Large intestine (tissue), 3 donors: Measurements from ENCODE around the gene NTSR1. TPM values are rescaled to one million over a fixed set of nuclear protein-coding genes. Genes with fewer than 3 reads are reported as not detected.

Experiments
- DNase-seq, 2 donors: peaks; one replicate each; pipeline versions ENCODE4 v3.0.0 to v3.0.0-alpha.2; 2013
- H3K27ac ChIP-seq: one replicate; pipeline ENCODE4 v1.5.1; 2013; ENCODE audit warnings: low read length
- H3K27me3 ChIP-seq: 2 replicates; pipeline ENCODE4 v1.6.1; 2013; ENCODE audit warnings: low read length; ENCODE audit not compliant: control insufficient read depth, insufficient read depth
- H3K36me3 ChIP-seq: 2 replicates; pipeline ENCODE4 v1.6.1; 2013; ENCODE audit warnings: low read length; ENCODE audit not compliant: control insufficient read depth, insufficient read depth
- H3K4me1 ChIP-seq: one replicate; pipeline ENCODE4 v1.6.1; 2013; ENCODE audit warnings: low read length; ENCODE audit not compliant: control insufficient read depth, insufficient read depth
- H3K4me3 ChIP-seq: one replicate; pipeline ENCODE4 v1.5.1; 2013; ENCODE audit warnings: low read length
- H3K9me3 ChIP-seq: one replicate; pipeline ENCODE4 v1.6.1; 2013; ENCODE audit warnings: mild to moderate bottlenecking, low read depth, low read length, moderate library complexity; ENCODE audit not compliant: control insufficient read depth
- WGBS: methylation state at CpG from one replicate; pipeline ENCODE4 v1.1.5; 2013; ENCODE audit warnings: low lambda C conversion rate; ENCODE audit not compliant: insufficient coverage; 5-methylcytosine and 5-hydroxymethylcytosine counted together
- polyA plus RNA-seq: library from polyadenylated mRNA; unstranded; fragments of 120-200 nt; gene quantifications from one replicate; pipeline ENCODE4 v1.2.1, GENCODE V29; 2013

Gene NTSR1
- polyA plus RNA-seq, 1 donor = 1.1 TPM

DNA sequence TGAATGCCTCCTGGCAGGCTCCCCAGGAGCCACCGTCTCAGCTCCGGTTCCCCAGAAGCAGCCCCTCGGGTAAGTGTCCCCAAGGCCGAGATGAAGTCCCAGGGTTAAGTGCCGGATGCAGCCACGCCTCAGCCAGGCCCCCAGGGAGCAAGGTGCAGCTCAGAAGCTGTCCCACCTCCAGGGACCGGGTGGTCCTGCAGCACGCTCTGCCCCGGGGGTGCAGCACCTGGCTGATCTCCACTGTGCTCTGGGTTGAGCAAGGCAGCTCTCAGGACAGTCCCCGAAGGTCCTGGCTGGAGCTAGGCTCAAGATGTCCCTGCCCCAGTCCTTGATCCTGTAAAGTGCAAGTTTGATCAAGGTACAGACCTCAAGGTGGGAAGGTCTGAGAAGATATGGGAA is 15.1 kb upstream of the NTSR1 start:
- H3K27me3 ChIP-seq = peaks cover 3% of the 10 kb centered on the region
- no peaks in the 10 kb centered on the region for H3K36me3 ChIP-seq
- DNase-seq = no peak
- no peaks in the 10 kb centered on the region for H3K4me1 ChIP-seq
- WGBS = no CpG with 5 or more reads among the region's 10 CpGs
- H3K27ac ChIP-seq = no peak overlapping the region
- no peak overlapping the region for H3K4me3 ChIP-seq
- no peaks in the 10 kb centered on the region for H3K9me3 ChIP-seq

- Histone ChIP-seq H3K27ac (no peak overlapping the region), H3K36me3 (no peaks in the 10 kb centered on the region), H3K4me1 (no peaks in the 10 kb centered on the region), H3K4me3 (no peak overlapping the region), H3K9me3 (no peaks in the 10 kb centered on the region), H3K27me3 (peaks cover 3% of the 10 kb centered on the region)
- DNase-seq = no peak
- WGBS = no CpG with 5 or more reads among the region's 10 CpGs
Measured at GRCh38 chr20:62694106-62694505, 14.5 kb upstream of the NTSR1 start.

- no peaks in the 10 kb centered on the region for H3K4me1 ChIP-seq
- H3K9me3 ChIP-seq = no peaks in the 10 kb centered on the region
- peaks cover 3% of the 10 kb centered on the region for H3K27me3 ChIP-seq
- DNase-seq = no peak
- WGBS = no CpG with 5 or more reads among the region's 15 CpGs
- H3K27ac ChIP-seq = no peak overlapping the region
- H3K36me3 ChIP-seq = no peaks in the 10 kb centered on the region
- H3K4me3 ChIP-seq = no peak overlapping the region
Measured at GRCh38 chr20:62694868-62695267, 13.8 kb upstream of the NTSR1 start.

DNA sequence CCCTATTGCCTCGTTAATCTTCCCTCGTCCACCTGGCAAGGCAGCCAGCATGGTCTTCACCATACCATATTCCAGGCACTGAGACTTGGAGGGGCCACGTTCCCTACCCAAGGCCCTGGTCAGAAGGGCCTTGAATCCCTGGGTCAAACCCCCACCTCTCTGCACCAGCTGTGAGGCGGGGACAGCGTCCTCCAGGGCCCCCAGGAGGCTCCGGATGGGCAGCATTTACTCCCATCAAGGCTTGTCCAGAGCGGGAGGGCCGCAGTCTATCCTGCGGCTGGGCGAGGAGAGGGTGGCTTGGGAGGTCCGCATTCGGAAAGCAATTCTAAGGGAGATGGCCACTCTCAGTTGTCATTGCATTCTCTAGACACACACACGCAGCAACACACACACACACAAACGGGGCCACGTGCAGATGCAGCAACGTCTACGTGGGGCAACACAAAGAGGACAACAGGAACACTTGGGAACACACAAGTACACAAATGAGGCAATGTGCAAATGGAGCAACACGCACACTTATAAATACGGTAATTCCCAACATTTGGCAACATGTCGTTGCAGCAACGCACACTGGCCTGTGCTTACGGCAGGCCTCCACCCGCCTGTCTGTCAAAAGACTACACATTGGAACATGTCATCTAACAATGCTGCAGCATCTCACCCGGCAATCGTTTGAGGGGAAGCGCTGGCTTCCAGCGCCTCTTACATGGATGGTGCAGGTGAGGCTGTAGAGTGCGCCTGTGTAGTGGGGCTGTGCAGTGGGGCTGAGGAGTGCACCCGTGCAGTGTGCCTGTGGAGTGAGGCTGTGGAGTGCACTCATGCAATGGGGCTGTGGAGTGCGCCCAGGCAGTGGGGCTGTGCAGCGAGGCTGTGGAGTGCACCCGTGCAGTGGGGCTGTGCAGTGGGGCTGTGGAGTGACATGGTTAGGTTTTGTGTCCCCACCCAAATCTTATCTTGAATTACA is 12.9 kb upstream of the NTSR1 start:
- no peaks in the 10 kb centered on the region for H3K4me1 ChIP-seq
- peaks cover 3% of the 10 kb centered on the region for H3K27me3 ChIP-seq
- no peak overlapping the region for H3K27ac ChIP-seq
- no peak for DNase-seq
- H3K36me3 ChIP-seq = no peaks in the 10 kb centered on the region
- WGBS = no CpG with 5 or more reads among the region's 32 CpGs
- H3K9me3 ChIP-seq = no peaks in the 10 kb centered on the region
- no peak overlapping the region for H3K4me3 ChIP-seq

DNA sequence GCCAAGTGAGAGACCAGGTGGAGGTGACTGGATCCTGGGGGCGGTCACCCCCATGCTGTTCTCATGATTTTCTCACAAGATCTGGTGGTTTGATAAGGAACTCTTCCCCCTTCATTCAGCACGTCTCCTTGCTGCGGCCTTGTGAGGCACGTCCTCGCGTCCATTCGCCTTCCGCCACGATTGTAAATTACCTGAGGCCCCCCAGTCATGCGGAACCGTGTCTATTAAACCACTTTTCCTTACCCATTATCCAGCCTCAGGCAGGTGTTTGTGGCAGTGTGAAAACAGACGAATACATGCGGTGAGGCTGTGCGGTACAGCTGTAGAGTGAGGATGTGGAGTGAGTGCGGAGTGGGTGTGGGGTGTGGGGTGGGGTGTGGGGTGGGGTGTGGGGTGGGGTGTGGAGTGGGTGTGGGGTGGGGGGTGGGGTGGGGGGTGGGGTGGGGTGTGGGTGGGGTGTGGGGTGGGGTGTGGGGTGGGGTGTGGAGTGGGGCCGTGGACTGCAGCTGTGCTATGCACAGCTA is 12.1 kb upstream of the NTSR1 start:
- Histone ChIP-seq H3K27me3 (peaks cover 3% of the 10 kb centered on the region), H3K9me3 (no peaks in the 10 kb centered on the region), H3K27ac (no peak overlapping the region), H3K4me1 (no peaks in the 10 kb centered on the region), H3K36me3 (no peaks in the 10 kb centered on the region), H3K4me3 (no peak overlapping the region)
- no CpG with 5 or more reads among the region's 16 CpGs for WGBS
- no peak for DNase-seq

DNA sequence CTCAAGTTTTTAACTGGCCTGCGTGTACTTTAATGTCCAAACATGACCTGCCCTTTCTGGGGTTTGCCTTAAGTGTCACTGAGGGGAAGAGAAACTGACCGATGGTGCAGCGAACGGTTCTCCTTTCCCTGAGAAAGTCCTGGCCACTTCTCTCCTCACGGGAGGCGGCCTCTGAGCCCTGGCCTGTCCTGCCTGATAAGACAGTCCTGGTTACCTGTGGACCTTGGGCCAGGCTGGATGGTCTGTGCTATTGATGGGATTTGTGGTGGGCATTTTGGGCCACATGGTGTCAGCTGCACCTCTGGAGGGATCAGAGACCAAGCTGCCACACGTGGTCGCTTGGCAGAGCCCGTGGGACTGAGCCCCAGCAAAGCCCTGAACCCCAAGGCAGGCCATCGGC is 11.6 kb upstream of the NTSR1 start:
- H3K4me3 ChIP-seq = no peak overlapping the region
- no peak for DNase-seq
- H3K4me1 ChIP-seq = no peaks in the 10 kb centered on the region
- no peak overlapping the region for H3K27ac ChIP-seq
- H3K9me3 ChIP-seq = no peaks in the 10 kb centered on the region
- no peaks in the 10 kb centered on the region for H3K36me3 ChIP-seq
- WGBS = no CpG with 5 or more reads among the region's 10 CpGs
- H3K27me3 ChIP-seq = peaks cover 3% of the 10 kb centered on the region

- Histone ChIP-seq H3K9me3 (no peaks in the 10 kb centered on the region), H3K27me3 (peaks cover 3% of the 10 kb centered on the region), H3K27ac (no peak overlapping the region), H3K4me1 (no peaks in the 10 kb centered on the region), H3K36me3 (no peaks in the 10 kb centered on the region), H3K4me3 (no peak overlapping the region)
- no peak for DNase-seq
- WGBS = 100% methylated on average over 1 of the region's 11 CpGs
Measured at GRCh38 chr20:62697468-62697912, 11.1 kb upstream of the NTSR1 start.

DNA sequence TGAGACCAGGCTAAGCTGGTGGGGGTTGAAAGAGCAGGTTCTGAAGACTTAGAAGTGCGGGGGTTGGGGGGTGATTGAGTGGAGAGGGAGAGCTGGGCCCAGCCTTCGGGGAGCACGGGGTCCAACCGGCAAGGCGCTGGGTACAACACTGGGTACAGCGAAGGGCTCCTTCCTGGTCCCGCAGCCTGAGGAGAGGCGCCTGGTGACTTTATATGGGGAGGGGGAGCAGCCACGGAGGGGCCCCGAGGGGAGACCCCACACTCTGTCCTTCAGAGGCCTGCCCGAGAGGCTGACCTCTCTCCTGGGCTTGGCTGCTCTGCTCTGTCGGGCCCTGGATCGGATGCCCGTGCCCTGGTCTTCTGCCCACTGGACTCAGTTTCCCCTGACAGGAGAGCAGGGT is 10.4 kb upstream of the NTSR1 start:
- no peaks in the 10 kb centered on the region for H3K4me1 ChIP-seq

GRCh38 chr20:62699296-62699695 is 9.3 kb upstream of the NTSR1 start:
- H3K9me3 ChIP-seq = no peaks in the 10 kb centered on the region
- no peaks in the 10 kb centered on the region for H3K4me1 ChIP-seq
- peaks cover 3% of the 10 kb centered on the region for H3K27me3 ChIP-seq
- no peak overlapping the region for H3K4me3 ChIP-seq
- no CpG with 5 or more reads among the region's 19 CpGs for WGBS
- no peak for DNase-seq
- H3K27ac ChIP-seq = no peak overlapping the region
- H3K36me3 ChIP-seq = no peaks in the 10 kb centered on the region

More for the DNA sequence above, 10.4 kb upstream of the NTSR1 start:
- H3K36me3 ChIP-seq = no peaks in the 10 kb centered on the region
- H3K27me3 ChIP-seq = peaks cover 3% of the 10 kb centered on the region
- no peak overlapping the region for H3K27ac ChIP-seq
- no peak for DNase-seq
- no CpG with 5 or more reads among the region's 14 CpGs for WGBS
- H3K9me3 ChIP-seq = no peaks in the 10 kb centered on the region
- no peak overlapping the region for H3K4me3 ChIP-seq

DNA sequence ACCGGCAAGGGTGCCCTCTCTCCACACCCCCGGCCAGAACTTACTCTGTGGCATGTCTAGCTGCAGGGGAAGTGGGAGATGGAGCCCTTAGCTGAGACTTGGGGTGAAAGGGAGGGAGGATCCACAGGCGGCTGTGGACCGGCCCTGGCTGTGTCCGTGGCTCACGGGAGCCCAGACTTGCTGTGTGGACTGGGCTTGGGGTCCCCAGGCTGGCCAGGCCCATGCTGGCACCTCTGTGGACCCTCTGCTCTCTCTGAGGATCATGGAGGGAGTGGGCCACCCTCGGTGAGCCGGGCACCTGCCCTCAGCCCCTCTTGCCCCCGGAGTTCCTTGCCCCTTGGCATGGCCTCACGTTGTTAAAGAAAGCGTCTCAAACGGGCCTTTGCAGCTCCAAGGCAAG is 8.9 kb upstream of the NTSR1 start:
- Histone ChIP-seq H3K4me3 (no peak overlapping the region), H3K27ac (no peak overlapping the region), H3K4me1 (no peaks in the 10 kb centered on the region), H3K9me3 (no peaks in the 10 kb centered on the region), H3K36me3 (no peaks in the 10 kb centered on the region), H3K27me3 (peaks cover 3% of the 10 kb centered on the region)
- no CpG with 5 or more reads among the region's 12 CpGs for WGBS
- no peak for DNase-seq
